HL-60/S4 treated with phorbol 12-myristate 13-acetate at 8.2 ng/mL for 4 days and 3 days (cell line): ENCODE results near the gene SLC25A22.

ENCODE experiments used
- in situ Hi-C: fragments of 300-500 bp; cut with MboI; formaldehyde crosslinking; loops from 2 replicates; pipeline ENCODE4 v1.15.0; 2022; ENCODE audit warnings: low sequenced_read_pairs

SLC25A22 gene

GRCh38 chr11:774873-775592 lies 23.0 kb downstream of the SLC25A22 start:
- in situ Hi-C loops, result no loop called here

GRCh38 chr11:773830-774229 lies 24.3 kb downstream of the SLC25A22 start:
- in situ Hi-C loops, result no loop called here

- in situ Hi-C loops, result no loop called here
Measured at GRCh38 chr11:773425-773824, 24.7 kb downstream of the SLC25A22 start.

GRCh38 chr11:772429-773390 lies 25.4 kb downstream of the SLC25A22 start:
- in situ Hi-C loops, result no loop called here

- in situ Hi-C loops, result no loop called here
Measured at GRCh38 chr11:771617-772204, 26.4 kb downstream of the SLC25A22 start.

- in situ Hi-C loops, result no loop called here
Measured at GRCh38 chr11:770642-771616, 27.2 kb downstream of the SLC25A22 start.

GRCh38 chr11:769887-770641 lies 28.0 kb downstream of the SLC25A22 start:
- in situ Hi-C loops, result no loop called here

GRCh38 chr11:767238-767637 lies 30.8 kb downstream of the SLC25A22 start:
- in situ Hi-C loops, result no loop called here

- in situ Hi-C loops, result no loop called here
Measured at GRCh38 chr11:766936-767210, 31.2 kb downstream of the SLC25A22 start.

GRCh38 chr11:766106-766935 lies 31.8 kb downstream of the SLC25A22 start:
- in situ Hi-C loops, result no loop called here

GRCh38 chr11:765802-766091 lies 32.3 kb downstream of the SLC25A22 start:
- in situ Hi-C loops, result no loop called here

GRCh38 chr11:765025-765801 lies 32.9 kb downstream of the SLC25A22 start:
- in situ Hi-C loops, result no loop called here

- in situ Hi-C loops, result no loop called here
Measured at GRCh38 chr11:764322-765024, 33.6 kb downstream of the SLC25A22 start.

- in situ Hi-C loops, result no loop called here
Measured at GRCh38 chr11:763549-764321, 34.3 kb downstream of the SLC25A22 start.

- in situ Hi-C loops, result no loop called here
Measured at GRCh38 chr11:763073-763463, 35.0 kb downstream of the SLC25A22 start.

GRCh38 chr11:762421-763072 lies 35.5 kb downstream of the SLC25A22 start:
- in situ Hi-C loops, result no loop called here
